Panc1 (cell line): ENCODE measurements around the gene HLA-DOA. TPM values are rescaled to one million over a fixed set of nuclear protein-coding genes. Genes with fewer than 3 reads are reported as not detected.

Experiments used
- ATAC-seq: fragments of 200-7000 bp; cut with Tn5 transposase; 2 replicates; pipeline ENCODE4 v1.9.1; 2020; ENCODE audit warnings: mild to moderate bottlenecking, moderate library complexity
- BruUV-seq: library from RNA; stranded (reverse); fragments of 400-500 nt; replicated peaks from 2 replicates; lab custom pipeline; 2021; lab: Mats Ljungman, UMichigan
- CTCF ChIA-PET: fragments of 300-600 bp; sonication (Branson Sonifier 250); formaldehyde crosslinking; loops from one replicate; lab custom pipeline; 2022; ENCODE audit warnings: antibody characterized with exemption; lab: Charles Lee
- POLR2A ChIA-PET: fragments of 300-600 bp; sonication (Branson Sonifier 250); formaldehyde crosslinking; loops from one replicate; lab custom pipeline; 2022; ENCODE audit warnings: antibody characterized with exemption; lab: Charles Lee
- DNase-seq: peaks from one replicate; pipeline ENCODE4 v3.0.0-alpha.2; 2010; ENCODE audit warnings: low read depth, low spot score
- H3K27ac ChIP-seq: 2 replicates; pipeline ENCODE4 v1.5.1; 2011; ENCODE audit warnings: mild to moderate bottlenecking, low read length, inconsistent platforms
- H3K27me3 ChIP-seq: fragments of 200-500 bp; sonication (Bioruptor generic); 2 replicates; pipeline ENCODE4 v1.6.0; 2014; ENCODE audit warnings: low read length, inconsistent platforms; ENCODE audit not compliant: control insufficient read depth, insufficient read depth
- H3K36me3 ChIP-seq: fragments of 200-500 bp; sonication (Bioruptor generic); 2 replicates; pipeline ENCODE4 v1.5.1; 2014; ENCODE audit warnings: inconsistent platforms, mild to moderate bottlenecking, low read length, moderate library complexity; ENCODE audit not compliant: control insufficient read depth, insufficient read depth
- H3K4me1 ChIP-seq: 2 replicates; pipeline ENCODE4 v1.5.1; 2011; ENCODE audit warnings: inconsistent platforms, mild to moderate bottlenecking, low read length, moderate library complexity; ENCODE audit not compliant: control insufficient read depth, insufficient read depth
- H3K4me3 ChIP-seq, 2 experiments: 2 replicates each; pipeline ENCODE4 v1.5.1; 2011 to 2012; ENCODE audit warnings: low read depth in 2 of 2, low read length in 2 of 2, mild to moderate bottlenecking in 2 of 2, inconsistent platforms in 1 of 2, moderate library complexity in 1 of 2
- H3K9me3 ChIP-seq: fragments of 200-500 bp; sonication (Bioruptor generic); 2 replicates; pipeline ENCODE4 v1.5.1; 2014; ENCODE audit warnings: low read depth, mild to moderate bottlenecking, inconsistent platforms, low read length, moderate library complexity; ENCODE audit not compliant: control insufficient read depth, insufficient read depth
- POLR2AphosphoS5 ChIP-seq: IDR thresholded peaks from 2 replicates; pipeline ENCODE4 v1.6.1; 2012; ENCODE audit warnings: mild to moderate bottlenecking, low read depth, low read length, moderate library complexity
- REST ChIP-seq, 2 experiments: IDR thresholded peaks; 2 replicates each; pipeline ENCODE4 v1.6.1; 2011 to 2012; ENCODE audit warnings: low read depth in 2 of 2, control low read depth in 1 of 2, low read length in 1 of 2, mild to moderate bottlenecking in 1 of 2, moderate library complexity in 1 of 2; ENCODE audit not compliant: insufficient read depth in 1 of 2
- SIN3A ChIP-seq: IDR thresholded peaks from 2 replicates; pipeline ENCODE4 v1.6.1; 2012; ENCODE audit warnings: low read depth, mild to moderate bottlenecking, low read length, moderate library complexity, borderline replicate concordance; ENCODE audit not compliant: insufficient read depth
- TCF7L2 ChIP-seq: IDR thresholded peaks from 2 replicates; pipeline ENCODE4 v1.6.1; 2011; ENCODE audit warnings: mild to moderate bottlenecking, low read depth, low read length, inconsistent platforms
- in situ Hi-C: cut with HindIII; loops from 2 replicates; pipeline ENCODE4 v1.10.0; 2016; ENCODE audit warnings: low sequenced_read_pairs, low pct_unique_long_range_greater_than_20kb
- intact Hi-C: fragments of 100-400 bp; cut with micrococcal nuclease; formaldehyde crosslinking; loops from one replicate; pipeline ENCODE4 v1.10.0; 2022; ENCODE audit not compliant: unreplicated experiment
- total RNA-seq: library from RNA; stranded (reverse); gene quantifications from one replicate; pipeline ENCODE4 v1.2.1, GENCODE V29; 2021; ENCODE audit not compliant: unreplicated experiment
- TF ChIP-seq, protein P1 (sequence below): fragments of 450-650 bp; IDR thresholded peaks from 2 replicates; pipeline ENCODE4 v1.5.1; 2017; ENCODE audit warnings: mild to moderate bottlenecking

Gene HLA-DOA
- total RNA-seq, 1 experiment from 2014 or later: 0.08 TPM

DNA sequence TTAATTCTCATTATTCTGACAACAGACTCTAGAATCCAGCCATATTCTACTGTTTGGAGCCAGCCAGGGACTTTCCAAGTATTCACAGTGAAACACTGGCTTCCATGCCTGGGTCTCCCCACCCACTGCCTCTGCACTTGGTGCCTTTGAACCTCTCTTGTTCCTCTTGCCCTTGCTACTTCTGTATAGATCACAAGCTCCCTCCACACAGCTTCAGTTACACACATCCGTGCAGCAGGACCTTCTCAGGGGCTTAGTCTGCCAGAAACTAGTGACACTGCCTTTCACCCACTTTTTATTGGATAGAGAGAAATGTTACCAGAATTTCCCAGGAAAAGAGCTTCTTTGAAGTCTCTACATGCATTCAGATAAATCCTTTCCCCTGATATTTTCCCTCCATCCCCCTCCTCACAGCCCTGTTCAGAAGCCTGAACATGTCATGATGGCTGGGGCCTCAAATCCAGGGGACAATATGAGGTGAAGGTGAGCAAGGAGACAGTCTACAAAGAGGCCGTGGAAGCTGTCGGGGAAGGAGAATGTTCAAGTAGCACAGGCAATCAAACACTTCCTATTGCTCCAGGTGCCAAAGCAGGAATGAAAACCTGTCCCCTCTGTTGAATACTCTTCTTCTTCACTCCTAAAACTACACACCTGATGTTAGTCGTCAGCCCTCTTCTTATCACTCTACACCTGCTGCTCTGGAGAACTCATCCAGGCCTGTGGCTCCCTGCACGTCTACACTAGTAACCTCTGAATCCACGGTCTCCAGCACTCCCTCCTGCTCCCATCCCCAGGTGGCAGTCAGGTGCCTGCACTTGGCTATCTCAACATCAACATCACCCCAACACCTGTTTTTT lies 20.2 kb upstream of the HLA-DOA start:
- H3K4me1 ChIP-seq: no peaks in the 10 kb centered on the region
- no peaks in the 10 kb centered on the region for H3K36me3 ChIP-seq
- no TSS peak for BruUV-seq
- no peak overlapping the region for H3K27ac ChIP-seq
- TF ChIP-seq POLR2AphosphoS5: no peak
- no peak for TF ChIP-seq SIN3A
- no peak for TF ChIP-seq TCF7L2
- TF ChIP-seq, protein P1, sequence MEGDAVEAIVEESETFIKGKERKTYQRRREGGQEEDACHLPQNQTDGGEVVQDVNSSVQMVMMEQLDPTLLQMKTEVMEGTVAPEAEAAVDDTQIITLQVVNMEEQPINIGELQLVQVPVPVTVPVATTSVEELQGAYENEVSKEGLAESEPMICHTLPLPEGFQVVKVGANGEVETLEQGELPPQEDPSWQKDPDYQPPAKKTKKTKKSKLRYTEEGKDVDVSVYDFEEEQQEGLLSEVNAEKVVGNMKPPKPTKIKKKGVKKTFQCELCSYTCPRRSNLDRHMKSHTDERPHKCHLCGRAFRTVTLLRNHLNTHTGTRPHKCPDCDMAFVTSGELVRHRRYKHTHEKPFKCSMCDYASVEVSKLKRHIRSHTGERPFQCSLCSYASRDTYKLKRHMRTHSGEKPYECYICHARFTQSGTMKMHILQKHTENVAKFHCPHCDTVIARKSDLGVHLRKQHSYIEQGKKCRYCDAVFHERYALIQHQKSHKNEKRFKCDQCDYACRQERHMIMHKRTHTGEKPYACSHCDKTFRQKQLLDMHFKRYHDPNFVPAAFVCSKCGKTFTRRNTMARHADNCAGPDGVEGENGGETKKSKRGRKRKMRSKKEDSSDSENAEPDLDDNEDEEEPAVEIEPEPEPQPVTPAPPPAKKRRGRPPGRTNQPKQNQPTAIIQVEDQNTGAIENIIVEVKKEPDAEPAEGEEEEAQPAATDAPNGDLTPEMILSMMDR: no peak
- no peak for TF ChIP-seq REST (IDR thresholded peaks at IDR 0.05; ENCODE audit: insufficient read depth in 1 of 2, low read depth in 2 of 2, low read length in 1 of 2)
- H3K4me3 ChIP-seq: no peak overlapping the region
- intact Hi-C loops (no loop called here), in situ Hi-C loops (no loop called here)
- H3K27me3 ChIP-seq: peaks cover 30% of the 10 kb centered on the region
- ChIA-PET CTCF (no interaction called here), POLR2A (no interaction called here)
- ATAC-seq (no peak; the same call in 1 of the 2 replicates), DNase-seq (no peak)
- no peaks in the 10 kb centered on the region for H3K9me3 ChIP-seq

DNA sequence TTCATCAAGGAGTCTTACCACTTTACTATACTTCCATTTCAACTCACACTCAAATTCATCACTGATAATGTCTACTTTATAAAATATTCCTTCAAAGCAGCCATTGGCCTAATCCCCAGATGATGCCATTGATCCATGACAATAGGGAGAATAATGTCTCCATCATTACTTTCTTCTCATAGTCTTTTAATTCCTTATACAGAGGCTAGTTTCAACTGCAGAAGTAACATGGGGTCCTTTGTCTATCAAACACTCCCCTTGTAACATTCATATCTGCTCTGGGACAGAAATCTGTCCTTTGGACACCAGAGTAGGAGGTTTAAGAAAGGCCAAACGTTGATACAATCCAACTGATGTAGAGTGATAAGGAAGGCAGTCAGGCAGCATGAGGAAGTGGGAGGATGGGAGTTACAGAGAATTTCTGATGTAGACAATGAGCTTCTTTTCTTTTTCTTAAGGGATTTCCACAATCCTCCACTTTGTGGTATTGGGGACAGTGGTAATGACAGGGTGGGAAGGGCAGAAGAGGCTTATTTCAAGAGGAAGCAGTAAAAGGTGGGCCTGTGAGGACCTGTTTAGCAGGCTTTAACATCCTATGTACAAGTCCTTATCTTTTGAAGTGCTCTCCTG lies 18.9 kb upstream of the HLA-DOA start:
- DNase-seq (no peak), ATAC-seq (no peak)
- no TSS peak for BruUV-seq
- in situ Hi-C loops: no loop called here
- Histone ChIP-seq H3K4me3 (no peak overlapping the region), H3K36me3 (no peaks in the 10 kb centered on the region), H3K4me1 (no peaks in the 10 kb centered on the region), H3K27ac (no peak overlapping the region), H3K9me3 (no peaks in the 10 kb centered on the region), H3K27me3 (peaks cover 23% of the 10 kb centered on the region)
- intact Hi-C loops: no loop called here
- ChIA-PET POLR2A (no interaction called here), CTCF (interaction anchor here (0.6 kb wide), 1 partner anchor 21 kb away, joined by 3 read pairs; no protein-coding TSS in a partner anchor)
- no peak for TF ChIP-seq TCF7L2
- no peak for TF ChIP-seq REST (IDR thresholded peaks at IDR 0.05; ENCODE audit: insufficient read depth in 1 of 2, low read depth in 2 of 2, low read length in 1 of 2)
- no peak for TF ChIP-seq POLR2AphosphoS5
- TF ChIP-seq, protein P1: no peak
- no peak for TF ChIP-seq SIN3A
